NCI-H1417 treated with DMSO at 0.1 percent for 48 hours (cell line): ENCODE measurements around the gene PAQR8.
A peak's percentile ranks its signal among the peaks of the same experiment; 100 is the strongest.

Experiments used
- DNase-seq: peaks from one replicate; lab custom pipeline; 2025; lab: John Stamatoyannopoulos, UW

PAQR8 gene

DNA sequence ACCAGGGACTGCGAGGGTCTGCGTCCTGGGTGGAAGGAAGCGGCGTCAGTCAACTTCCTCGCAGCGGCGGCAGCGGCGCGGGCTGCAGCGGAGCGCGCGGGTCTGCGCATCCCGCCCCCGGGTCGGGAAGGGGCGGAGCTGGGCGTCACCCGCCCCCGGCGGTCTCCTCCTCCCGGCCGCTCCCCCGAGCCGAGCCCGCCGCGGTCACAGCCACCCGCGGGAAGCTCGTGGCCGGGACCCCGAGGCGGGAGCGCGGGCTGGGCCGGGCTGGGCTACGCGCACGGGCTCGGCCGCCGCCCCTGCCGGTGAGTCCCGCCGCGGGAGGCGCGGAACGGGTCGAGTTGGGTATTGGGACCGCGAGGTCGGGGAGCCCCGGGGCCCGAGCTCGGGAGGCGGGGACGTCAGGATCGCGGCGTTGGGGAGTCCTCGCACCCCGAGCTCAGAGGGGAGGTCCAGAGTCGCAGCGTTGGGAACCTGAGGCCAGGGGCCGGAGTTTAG lies at the start of gene PAQR8:
TSS of gene PAQR8 (plus strand) at position 207 of the 498 bp plus-strand sequence. CDS start 41,063 bp downstream, outside the sequence.
- DNase-seq: no peak

GRCh38 chr6:52312461-52312860 lies 49.5 kb upstream of the PAQR8 start:
- no peak for DNase-seq

DNA sequence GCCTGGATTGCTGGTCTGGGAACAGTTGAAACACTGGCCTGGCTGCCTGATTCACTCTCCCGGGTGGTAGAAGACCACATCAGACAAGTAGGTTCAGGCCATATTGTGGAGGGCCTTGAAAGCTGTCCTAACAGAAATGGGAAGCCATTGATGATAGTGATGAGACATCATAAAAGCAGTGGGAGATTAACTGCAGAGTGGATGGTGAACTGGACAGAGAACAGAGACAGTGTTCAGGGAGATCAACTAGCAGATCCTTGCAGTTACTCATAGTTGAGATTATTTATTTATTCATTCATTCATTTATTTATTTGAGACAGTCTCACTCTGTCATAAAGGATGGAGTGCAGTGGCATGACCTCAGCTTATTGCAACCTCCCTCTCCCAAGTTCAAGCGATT lies 47.2 kb upstream of the PAQR8 start:
- no peak for DNase-seq

GRCh38 chr6:52317211-52317610 lies 44.7 kb upstream of the PAQR8 start:
- DNase-seq: no peak

DNA sequence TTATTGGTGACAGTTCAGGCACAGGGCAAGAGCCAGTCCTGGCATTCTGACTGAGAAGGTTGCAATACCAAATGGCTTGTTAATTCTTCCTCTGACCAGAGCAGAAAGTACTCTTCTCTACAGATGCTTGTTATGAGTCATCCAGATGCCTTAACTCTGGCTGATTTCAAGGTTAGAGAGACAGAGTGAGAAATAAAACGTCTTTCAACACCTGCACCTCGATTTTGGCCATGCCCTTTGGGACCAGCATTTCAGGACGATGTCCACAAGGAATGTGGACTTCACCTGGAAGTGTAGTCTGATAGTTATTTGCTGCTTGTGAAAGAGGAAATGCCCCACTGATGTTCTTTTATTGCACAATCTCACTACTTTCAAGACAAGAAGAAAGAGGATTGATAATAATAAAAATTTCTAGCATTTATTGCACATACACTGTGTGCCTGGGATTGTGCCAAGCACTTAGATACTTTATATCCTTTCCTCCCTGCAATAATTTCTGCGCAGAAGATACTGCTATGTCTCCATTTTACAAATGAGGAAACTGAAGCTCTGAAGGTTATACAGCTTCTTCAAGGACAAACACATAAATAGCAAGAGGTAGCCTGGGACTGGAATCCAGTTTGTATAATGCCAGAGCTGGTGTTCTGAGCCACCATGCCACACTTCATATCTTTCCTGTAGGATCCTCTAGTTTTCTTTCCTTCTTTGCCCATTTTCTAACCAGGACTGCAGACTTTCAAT lies 43.9 kb upstream of the PAQR8 start:
- no peak for DNase-seq

GRCh38 chr6:52324189-52324588 lies 37.8 kb upstream of the PAQR8 start:
- DNase-seq: no peak

DNA sequence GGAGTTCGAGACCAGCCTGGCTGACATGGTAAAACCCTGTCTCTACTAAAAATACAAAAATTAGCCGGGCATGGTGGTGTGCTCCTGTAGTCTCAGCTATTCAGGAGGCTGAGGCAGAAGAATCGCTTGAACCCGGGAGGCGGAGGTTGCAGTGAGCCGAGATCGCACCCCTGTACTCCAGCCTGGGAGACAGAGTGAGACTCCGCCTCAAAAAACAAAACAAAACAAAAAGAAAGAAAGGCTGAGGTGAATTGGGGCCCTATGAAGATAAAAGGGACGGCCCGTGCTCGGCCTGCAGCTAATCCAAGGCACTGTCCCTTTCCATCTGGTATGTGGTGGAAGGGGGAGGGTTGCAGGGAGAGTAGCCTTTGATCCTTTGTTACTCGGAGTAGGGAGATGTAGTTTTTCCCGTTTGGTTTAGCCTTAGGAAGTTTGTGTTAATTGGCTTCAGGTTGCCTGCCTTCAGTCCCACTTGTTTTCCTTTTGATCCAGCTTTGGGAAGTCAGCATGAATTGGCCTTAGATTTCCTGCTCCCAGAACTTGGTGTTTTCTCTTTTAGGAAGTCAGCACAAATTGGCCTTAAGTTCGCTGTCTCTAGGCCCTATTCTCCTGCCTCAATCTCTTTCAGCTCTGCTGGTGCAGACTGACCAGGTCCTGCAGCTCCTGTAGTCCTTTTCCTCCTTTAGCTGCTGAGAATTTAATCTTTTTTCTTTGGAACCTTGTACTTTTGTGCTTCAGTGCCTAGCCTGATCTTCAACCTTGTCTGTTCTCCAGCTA lies 36.1 kb upstream of the PAQR8 start:
- no peak for DNase-seq

DNA sequence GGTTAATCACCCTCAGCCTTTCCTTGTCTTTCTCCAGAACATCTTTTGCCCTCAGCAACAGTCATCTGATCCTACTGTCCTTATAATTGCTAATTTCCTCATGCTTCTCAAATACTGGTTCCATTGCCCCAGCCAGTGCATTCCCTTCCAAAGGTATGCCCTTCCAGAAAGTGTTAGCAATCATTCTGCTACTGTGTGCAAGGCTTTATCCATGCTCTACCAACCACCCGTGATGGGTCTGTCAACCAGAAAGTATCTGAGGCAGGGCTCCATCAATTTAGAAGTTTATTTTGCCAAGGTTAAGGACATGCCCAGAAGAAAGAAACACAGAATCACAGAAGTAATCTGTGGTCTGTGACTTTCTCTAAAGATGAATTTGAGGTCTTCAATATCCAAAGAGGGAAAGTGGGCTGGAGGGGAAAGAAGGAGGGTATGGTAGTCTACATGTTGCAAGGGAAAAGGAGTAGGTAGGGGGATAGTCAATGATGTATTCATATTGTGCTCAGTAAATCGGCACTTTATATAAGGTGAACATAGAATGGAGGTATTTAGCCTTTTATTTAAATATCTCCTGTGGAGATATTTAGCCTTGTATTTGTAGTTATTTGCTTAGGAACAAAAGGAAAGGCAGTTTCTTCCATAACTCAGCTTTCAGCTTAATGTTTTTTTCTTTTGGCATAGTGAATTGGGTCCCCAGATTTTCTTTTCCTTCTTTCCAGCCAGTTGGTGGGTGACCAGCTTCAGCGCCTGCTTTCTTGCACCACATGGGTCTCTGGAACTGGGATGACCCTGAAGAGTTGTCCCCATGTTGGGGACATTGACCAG lies 35.2 kb upstream of the PAQR8 start:
- no peak for DNase-seq

DNA sequence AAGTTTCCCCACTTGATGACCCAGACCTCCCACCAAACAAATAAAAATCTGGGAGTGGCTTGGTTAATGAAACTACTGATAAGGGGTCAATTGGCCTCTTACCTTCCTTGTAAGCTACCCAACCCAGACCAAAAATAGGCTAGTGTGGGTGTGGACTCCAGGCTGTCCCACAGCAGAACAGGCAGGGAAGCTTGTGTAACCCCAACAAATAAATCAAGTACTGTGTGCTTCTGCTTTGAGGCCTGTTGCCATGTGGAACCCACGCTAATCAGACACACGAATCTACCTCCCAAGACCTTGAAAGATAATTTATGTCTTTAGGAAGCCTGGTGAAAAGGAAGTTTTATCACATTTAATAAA lies 33.7 kb upstream of the PAQR8 start:
- no peak for DNase-seq

GRCh38 chr6:52328729-52329128 lies 33.2 kb upstream of the PAQR8 start:
- DNase-seq: peak; percentile 34

DNA sequence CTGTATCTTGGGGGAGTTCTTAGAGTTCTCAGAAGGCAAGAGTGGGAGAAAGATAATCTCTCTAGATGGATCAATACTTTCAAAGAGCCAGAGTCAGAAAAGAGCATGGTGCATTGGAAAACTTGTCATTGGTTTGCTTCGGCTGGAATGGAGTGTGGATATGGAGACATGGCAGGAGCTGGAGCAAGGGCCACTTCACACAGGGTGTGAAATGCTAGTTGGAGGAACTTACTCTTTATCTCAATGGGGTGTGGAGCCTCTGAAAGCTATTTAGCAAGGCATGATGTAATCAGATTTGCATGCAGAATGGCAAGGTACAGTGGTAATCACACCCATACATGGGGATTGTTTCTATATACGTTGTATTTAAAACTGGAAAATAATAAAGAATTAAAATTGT lies 31.5 kb upstream of the PAQR8 start:
- no peak for DNase-seq

- no peak for DNase-seq
Measured at GRCh38 chr6:52331793-52332457, 30.0 kb upstream of the PAQR8 start.

DNA sequence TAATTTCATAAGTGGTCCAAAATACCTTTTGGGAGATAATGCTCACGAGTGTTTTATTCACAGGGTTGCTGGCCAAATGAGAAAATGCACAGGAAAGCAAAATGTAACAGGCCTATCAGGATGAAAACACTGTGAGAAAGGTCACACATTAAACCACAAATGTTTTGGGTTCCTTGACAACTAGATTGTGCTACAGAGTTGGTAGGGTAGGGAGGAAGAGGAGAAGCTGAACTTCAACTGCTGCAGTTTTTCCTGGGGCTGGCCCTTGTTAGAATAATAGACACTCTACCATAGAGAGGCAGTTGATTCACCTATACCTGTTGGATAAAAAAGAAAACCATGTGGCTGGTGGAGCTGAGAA lies 28.1 kb upstream of the PAQR8 start:
- no peak for DNase-seq

DNA sequence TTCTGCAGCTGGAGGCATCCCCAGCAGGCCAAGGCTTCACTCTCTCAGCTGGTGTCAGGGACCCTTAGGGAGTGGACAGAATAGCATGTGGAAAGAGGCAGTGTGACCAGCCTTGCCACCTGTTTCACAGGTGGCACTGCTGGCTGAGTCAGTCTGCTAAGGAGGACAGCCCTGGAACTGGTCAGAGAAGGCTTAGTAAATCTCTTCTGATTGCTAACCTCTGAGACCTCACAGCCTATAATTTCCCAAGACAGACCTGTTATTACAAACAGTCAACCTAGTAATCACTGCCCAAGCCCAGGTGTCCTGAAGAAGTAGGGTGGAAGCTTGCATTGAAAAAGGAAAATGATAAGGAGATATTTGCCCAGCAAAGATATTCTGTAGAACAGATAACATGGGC lies 26.4 kb upstream of the PAQR8 start:
- DNase-seq: peak; percentile 43

DNA sequence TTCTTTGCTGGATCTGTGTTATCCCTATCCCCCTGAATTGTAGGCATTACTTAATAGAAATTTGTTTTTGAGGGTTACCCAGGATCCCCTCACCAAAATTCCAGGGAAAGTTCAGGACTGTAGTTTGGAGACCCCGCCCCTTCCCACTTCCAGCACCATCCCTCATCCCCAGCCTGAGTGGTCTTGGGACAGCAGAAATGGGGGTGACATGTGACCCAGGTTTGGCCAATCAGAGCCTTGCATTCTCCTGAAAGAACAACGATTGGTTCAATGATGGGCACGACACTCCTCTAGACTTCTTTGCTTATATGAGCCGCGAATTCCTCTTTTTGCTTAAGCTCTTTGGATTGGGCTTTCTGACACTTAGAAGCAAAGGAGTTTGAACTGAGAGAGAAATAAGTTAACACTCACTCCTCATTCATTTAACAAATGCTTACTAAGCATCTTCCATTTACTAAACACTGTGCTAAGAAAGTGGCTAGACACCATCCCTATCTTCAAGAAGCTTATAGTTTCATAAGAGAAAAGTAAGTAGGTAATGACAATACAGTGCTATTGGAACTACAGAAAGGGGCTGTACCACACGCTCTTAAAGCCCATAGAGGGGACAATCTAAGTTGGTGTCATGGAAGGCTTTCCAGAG lies 24.9 kb upstream of the PAQR8 start:
- no peak for DNase-seq

GRCh38 chr6:52337633-52338290 lies 24.2 kb upstream of the PAQR8 start:
- DNase-seq: no peak

DNA sequence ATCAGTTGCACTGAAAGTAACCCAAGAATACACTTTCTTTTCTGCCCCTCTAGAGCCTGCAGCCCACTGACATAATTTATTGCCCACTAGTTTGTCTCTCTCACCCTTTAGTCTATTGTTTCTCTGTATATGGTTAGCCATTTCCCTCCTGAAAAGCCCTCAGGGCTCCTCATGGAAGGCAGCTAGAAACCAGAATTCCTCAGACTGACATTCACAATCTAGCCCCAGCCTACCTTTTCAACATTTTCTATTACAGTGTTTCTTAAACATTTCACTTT lies 21.4 kb upstream of the PAQR8 start:
- DNase-seq: no peak

DNA sequence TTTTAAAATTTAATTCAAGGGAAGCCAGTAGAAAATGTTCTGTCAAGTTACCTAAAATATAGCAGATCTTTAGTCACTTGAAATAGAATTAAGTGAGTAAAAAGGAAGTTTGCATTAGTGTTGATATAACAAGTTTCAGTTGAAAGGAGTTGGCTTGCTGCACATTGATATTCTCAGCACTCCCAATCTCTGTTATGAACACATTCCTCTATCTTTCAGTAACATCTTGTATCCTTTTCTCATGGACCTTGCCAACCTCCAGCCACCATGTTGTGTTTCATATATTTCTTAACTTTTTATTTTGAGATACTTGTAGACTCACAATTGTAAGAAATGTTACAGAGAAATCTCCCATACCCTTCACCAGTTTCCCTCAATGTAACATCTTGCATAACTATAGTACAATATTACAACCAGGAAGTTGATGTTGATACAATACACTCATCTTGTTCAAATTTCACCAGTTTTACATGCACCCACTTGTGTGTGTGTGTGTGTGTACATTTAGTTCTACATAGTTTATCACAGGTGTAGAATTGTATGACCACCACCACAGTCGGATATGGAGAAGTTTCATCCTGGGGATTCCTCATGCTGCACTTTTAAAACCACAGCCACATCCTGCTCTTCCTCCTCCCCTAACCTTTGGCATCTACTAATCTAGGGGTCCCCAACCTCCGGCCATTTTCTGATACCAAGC lies 20.2 kb upstream of the PAQR8 start:
- DNase-seq: no peak

- no peak for DNase-seq
Measured at GRCh38 chr6:52345311-52345710, 16.6 kb upstream of the PAQR8 start.

- no peak for DNase-seq
Measured at GRCh38 chr6:52346503-52346902, 15.4 kb upstream of the PAQR8 start.

DNA sequence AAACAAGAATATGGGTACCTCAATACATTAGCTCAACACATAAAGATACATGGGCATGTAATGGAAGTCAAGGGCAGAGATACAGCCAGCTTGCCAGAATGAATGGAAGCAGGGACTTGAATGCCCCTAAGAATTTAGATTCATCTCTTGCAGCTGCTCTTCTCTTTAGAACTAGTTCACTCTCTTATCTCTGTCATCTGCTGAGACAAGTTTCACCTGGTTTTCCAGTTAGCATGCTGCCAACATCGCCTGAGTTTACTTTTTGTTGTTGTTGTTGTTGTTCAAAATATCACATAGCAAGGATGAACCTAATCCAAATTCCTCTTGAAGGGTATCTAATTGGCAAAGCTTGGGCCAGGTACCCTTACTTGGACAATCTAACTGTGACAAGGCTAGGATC lies 14.1 kb upstream of the PAQR8 start:
- DNase-seq: no peak
